Stomach (tissue), 9 donors: ENCODE data around the gene NRG2. TPM values are rescaled to one million over a fixed set of nuclear protein-coding genes. Genes with fewer than 3 reads are reported as not detected.

Experiments
- DNase-seq, 2 donors: peaks; one replicate each; pipeline versions ENCODE4 v3.0.0 to v3.0.0-alpha.2; 2013 to 2019
- H3K27ac ChIP-seq, 5 donors: fragments of 200-600 bp in 4 of 5; sonication (generic) in 4 of 5; one replicate each; pipeline ENCODE4 v1.5.1; 2013 to 2019; ENCODE audit warnings: mild to moderate bottlenecking in 1 of 5, moderate library complexity in 1 of 5
- H3K27me3 ChIP-seq, 3 donors: fragments of 200-600 bp; sonication (generic); one replicate each; pipeline ENCODE4 v1.5.1; 2017 to 2019; ENCODE audit warnings: mixed run types in 1 of 3
- H3K36me3 ChIP-seq, 4 donors: fragments of 200-600 bp; sonication (generic); 1 replicate in 3 of 4; 2 replicates in 1 of 4; pipeline ENCODE4 v1.5.1; 2016 to 2019
- H3K4me1 ChIP-seq, 4 donors: fragments of 200-600 bp; sonication (generic); one replicate each; pipeline ENCODE4 v1.5.1; 2016 to 2019
- H3K4me3 ChIP-seq, 4 donors: fragments of 200-600 bp; sonication (generic) in 3 of 4; one replicate each; pipeline ENCODE4 v1.5.1; 2016 to 2019; ENCODE audit warnings: mild to moderate bottlenecking in 1 of 4
- H3K9me3 ChIP-seq, 4 donors: fragments of 200-600 bp; sonication (generic); one replicate each; pipeline ENCODE4 v1.5.1; 2016 to 2019
- CTCF ChIP-seq, 7 experiments: fragments of 450-650 bp in 4 of 7; fragments of 200-600 bp in 3 of 7; sonication (generic) in 3 of 7; IDR thresholded peaks; one replicate each; pipeline ENCODE4 v1.5.1; 2016 to 2019; ENCODE audit warnings: antibody characterized with exemption in 7 of 7, control low read depth in 2 of 7, mild to moderate bottlenecking in 1 of 7
- EP300 ChIP-seq: sonication (generic); formaldehyde crosslinking; IDR thresholded peaks from one replicate; pipeline ENCODE4 v1.6.1; 2017; ENCODE audit warnings: antibody characterized with exemption
- POLR2A ChIP-seq, 4 donors: fragments of 450-650 bp; IDR thresholded peaks; one replicate each; pipeline ENCODE4 v1.6.1; 2016; ENCODE audit warnings: antibody characterized with exemption in 4 of 4, control low read depth in 2 of 4, mild to moderate bottlenecking in 1 of 4, moderate library complexity in 1 of 4
- POLR2AphosphoS5 ChIP-seq, 3 donors: sonication (generic); formaldehyde crosslinking; IDR thresholded peaks; one replicate each; pipeline ENCODE4 v1.6.1; 2016; ENCODE audit warnings: antibody characterized with exemption in 3 of 3
- WGBS, 5 donors: extraction: QIAGEN DNeasy Blood & Tissue Kit in 3 of 5; methylation state at CpG; one replicate each; pipeline versions ENCODE4 v1.1.5 to v1.1.7; 2013 to 2018; 5-methylcytosine and 5-hydroxymethylcytosine counted together
- intact Hi-C: fragments of 100-400 bp; cut with DNase I; formaldehyde crosslinking; loops from one replicate; pipeline ENCODE4 v1.15.1; 2023; ENCODE audit warnings: low total_unique reads
- polyA plus RNA-seq, 3 donors: library from polyadenylated mRNA; stranded (reverse); fragments of 200-250 nt; gene quantifications; one replicate each; pipeline ENCODE4 v1.2.3, GENCODE V29; 2013
- total RNA-seq, 5 donors: library from RNA; depleted of rRNA; stranded (reverse); fragments of >200 nt; gene quantifications; one replicate each; pipeline versions ENCODE4 v1.1.0 to v1.2.3, GENCODE V29; 2014 to 2016
- donor health status: healthy with polysubstance abuse.
- donor health status: Bipolar disorder and iron deficiency.
- donor health status: healthy.

Gene NRG2
- total and polyA plus RNA-seq, 8 donors: 0.25 to 22.2 (median 1.2) TPM; not detected in 1

- intact Hi-C loops: no loop called here
- Histone ChIP-seq H3K36me3 (no peaks in the 10 kb centered on the region), H3K9me3 (no peaks in the 10 kb centered on the region), H3K27me3 (no peaks in the 10 kb centered on the region), H3K4me3 (no peak overlapping the region), H3K4me1 (peaks cover 0 to 27% (median 17%) of the 10 kb centered on the region in 4 donors), H3K27ac (no peak overlapping the region)
- TF ChIP-seq POLR2A (IDR thresholded peaks at IDR 0.05): no peak
- no peak for TF ChIP-seq CTCF (IDR thresholded peaks at IDR 0.05)
- no peak for TF ChIP-seq EP300
- TF ChIP-seq POLR2AphosphoS5 (IDR thresholded peaks at IDR 0.05): no peak
- DNase-seq: no peak
- WGBS, 5 donors: 80 to 97% (median 94%) methylated on average over 9 of the region's 9 CpGs
These were observed 25.6 kb downstream of the NRG2 start for GRCh38 chr5:140017397-140018095.

GRCh38 chr5:140015706-140016105 lies 27.4 kb downstream of the NRG2 start:
- Histone ChIP-seq H3K36me3 (no peaks in the 10 kb centered on the region), H3K27me3 (no peaks in the 10 kb centered on the region), H3K9me3 (no peaks in the 10 kb centered on the region), H3K27ac (no peak overlapping the region), H3K4me3 (no peak overlapping the region), H3K4me1 (peaks cover 0 to 18% (median 11%) of the 10 kb centered on the region in 4 donors)
- TF ChIP-seq CTCF (IDR thresholded peaks at IDR 0.05) (no peak), POLR2AphosphoS5 (IDR thresholded peaks at IDR 0.05) (no peak), POLR2A (IDR thresholded peaks at IDR 0.05) (no peak), EP300 (no peak)
- WGBS, 5 donors: 49 to 71% (median 62%) methylated on average over 5 of the region's 5 CpGs
- DNase-seq: peak in 1 of 2 donors; percentile 26
- intact Hi-C loops: no loop called here

GRCh38 chr5:140014751-140015150 lies 28.3 kb downstream of the NRG2 start:
- no peak overlapping the region for H3K4me3 ChIP-seq
- H3K27me3 ChIP-seq: no peaks in the 10 kb centered on the region
- DNase-seq: no peak
- no peaks in the 10 kb centered on the region for H3K36me3 ChIP-seq
- H3K9me3 ChIP-seq: no peaks in the 10 kb centered on the region
- no peak overlapping the region for H3K27ac ChIP-seq
- H3K4me1 ChIP-seq: peaks cover 0 to 15% (median 8%) of the 10 kb centered on the region in 4 donors
- TF ChIP-seq POLR2AphosphoS5 (IDR thresholded peaks at IDR 0.05) (no peak), POLR2A (IDR thresholded peaks at IDR 0.05) (no peak), EP300 (no peak), CTCF (IDR thresholded peaks at IDR 0.05) (no peak)
- intact Hi-C loops: no loop called here
- WGBS, 5 donors: 60 to 100% (median 68%) methylated on average over 2 of the region's 2 CpGs

- DNase-seq: no peak
- Histone ChIP-seq H3K4me1 (peaks cover 0 to 3% (median 0%) of the 10 kb centered on the region in 4 donors), H3K27ac (no peak overlapping the region), H3K4me3 (no peak overlapping the region), H3K9me3 (no peaks in the 10 kb centered on the region), H3K27me3 (no peaks in the 10 kb centered on the region), H3K36me3 (no peaks in the 10 kb centered on the region)
- intact Hi-C loops: no loop called here
- no peak for TF ChIP-seq EP300
- TF ChIP-seq POLR2AphosphoS5 (IDR thresholded peaks at IDR 0.05): no peak
- no peak for TF ChIP-seq POLR2A (IDR thresholded peaks at IDR 0.05)
- TF ChIP-seq CTCF (IDR thresholded peaks at IDR 0.05): no peak
- 68 to 94% (median 88%) methylated on average over 1 of the region's 1 CpG for WGBS, 5 donors
These were observed 29.6 kb downstream of the NRG2 start for GRCh38 chr5:140013536-140013935.
